ENCODE data around the gene GSG1L.

DNA sequence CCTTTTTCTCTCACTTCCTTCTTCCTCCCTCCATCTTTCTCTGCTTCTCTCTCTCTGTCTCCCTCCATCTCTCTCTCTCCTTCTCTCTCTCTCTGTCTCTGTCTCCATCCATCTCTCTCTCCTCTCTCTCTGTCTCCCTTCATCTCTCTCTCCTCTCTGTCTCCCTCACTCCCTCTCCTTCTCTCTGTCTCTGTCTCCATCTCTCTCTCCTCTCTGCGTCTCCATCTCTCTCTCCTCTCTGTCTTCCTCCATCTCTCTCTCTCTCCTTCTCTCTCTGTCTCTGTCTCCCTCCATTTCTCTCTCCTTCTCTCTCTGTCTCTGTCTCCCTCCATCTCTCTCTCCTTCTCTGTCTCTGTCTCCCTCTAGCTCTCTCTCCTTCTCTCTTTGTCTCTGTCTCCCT is 194.1 kb downstream of the GSG1L start:
- TF ChIP-seq RAD21 (IDR thresholded peaks at IDR 0.05; ENCODE audit: low read depth) (no peak), TEAD4 (IDR thresholded peaks at IDR 0.05) (no peak), TAF1 (IDR thresholded peaks at IDR 0.05; ENCODE audit: low read depth) (no peak), EP300 (IDR thresholded peaks at IDR 0.05; ENCODE audit: borderline replicate concordance) (no peak), TCF12 (IDR thresholded peaks at IDR 0.05; ENCODE audit: low read depth) (no peak), EGR1 (IDR thresholded peaks at IDR 0.05) (no peak), CREB1 (IDR thresholded peaks at IDR 0.05; ENCODE audit: low read depth) (no peak), CEBPB (IDR thresholded peaks at IDR 0.05) (no peak), YY1 (IDR thresholded peaks at IDR 0.05; ENCODE audit: low read depth) (no peak), NFIC (IDR thresholded peaks at IDR 0.05) (no peak)
